Activated naive CD8-positive, alpha-beta T cell treated with anti-CD3 and anti-CD28 coated beads, Interleukin-2, amount 50 U/mL, for 24 hours (primary cell): ENCODE measurements around the gene PITPNM1.

Experiments used
- ATAC-seq: fragments of 150-1000 bp; cut with Tn5 transposase; one replicate; pipeline ENCODE4 v1.10.0; 2021
- DNase-seq: peaks from one replicate; pipeline ENCODE4 v3.0.0; 2021
- H3K27ac Mint-ChIP-seq: one replicate; pipeline ENCODE4 v1.8.0; 2021; ENCODE audit warnings: mild to moderate bottlenecking, mixed read lengths
- H3K27me3 Mint-ChIP-seq: one replicate; pipeline ENCODE4 v1.8.0; 2021; ENCODE audit warnings: mixed read lengths
- H3K36me3 Mint-ChIP-seq: one replicate; pipeline ENCODE4 v1.8.0; 2021; ENCODE audit warnings: low read depth, mixed read lengths
- H3K4me1 Mint-ChIP-seq: one replicate; pipeline ENCODE4 v1.8.0; 2021; ENCODE audit warnings: mixed read lengths
- H3K4me3 Mint-ChIP-seq: one replicate; pipeline ENCODE4 v1.8.0; 2021; ENCODE audit warnings: mild to moderate bottlenecking, moderate library complexity, mixed read lengths
- H3K9me3 Mint-ChIP-seq: one replicate; pipeline ENCODE4 v1.8.0; 2021; ENCODE audit warnings: mixed read lengths

The PITPNM1 gene

DNA sequence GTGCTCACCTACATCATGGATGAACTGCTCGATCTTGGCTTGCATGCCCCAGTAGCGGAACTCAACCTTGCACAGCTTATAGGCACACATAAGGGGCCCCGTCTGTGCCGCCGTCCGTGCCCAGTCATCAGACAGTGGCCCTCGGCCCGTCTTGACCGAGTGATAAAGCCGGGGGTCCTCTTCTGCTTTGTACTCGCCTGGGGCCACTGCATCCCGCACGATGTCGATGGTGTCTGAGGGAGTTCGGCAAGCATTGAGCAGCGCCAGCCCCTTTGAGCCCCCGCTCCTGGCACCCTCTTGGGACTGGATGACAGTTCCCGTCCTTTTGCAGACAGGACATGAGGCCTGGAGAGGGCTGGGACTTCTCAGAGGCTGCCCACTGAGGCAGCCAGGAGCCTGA, 3.3 kb downstream of the PITPNM1 start:
- ATAC-seq (no peak), DNase-seq (no peak)
- peaks cover 22% of the 10 kb centered on the region for H3K36me3 Mint-ChIP-seq
- H3K27ac Mint-ChIP-seq: no peak overlapping the region
- no peaks in the 10 kb centered on the region for H3K27me3 Mint-ChIP-seq
- H3K4me3 Mint-ChIP-seq: no peak overlapping the region
- peaks cover 33% of the 10 kb centered on the region for H3K4me1 Mint-ChIP-seq
- no peaks in the 10 kb centered on the region for H3K9me3 Mint-ChIP-seq

GRCh38 chr11:67500831-67501715, 4.1 kb downstream of the PITPNM1 start:
- no peak overlapping the region for H3K27ac Mint-ChIP-seq
- ATAC-seq (no peak), DNase-seq (no peak)
- H3K9me3 Mint-ChIP-seq: no peaks in the 10 kb centered on the region
- peaks cover 19% of the 10 kb centered on the region for H3K36me3 Mint-ChIP-seq
- H3K4me1 Mint-ChIP-seq: peaks cover 25% of the 10 kb centered on the region
- no peaks in the 10 kb centered on the region for H3K27me3 Mint-ChIP-seq
- no peak overlapping the region for H3K4me3 Mint-ChIP-seq

DNA sequence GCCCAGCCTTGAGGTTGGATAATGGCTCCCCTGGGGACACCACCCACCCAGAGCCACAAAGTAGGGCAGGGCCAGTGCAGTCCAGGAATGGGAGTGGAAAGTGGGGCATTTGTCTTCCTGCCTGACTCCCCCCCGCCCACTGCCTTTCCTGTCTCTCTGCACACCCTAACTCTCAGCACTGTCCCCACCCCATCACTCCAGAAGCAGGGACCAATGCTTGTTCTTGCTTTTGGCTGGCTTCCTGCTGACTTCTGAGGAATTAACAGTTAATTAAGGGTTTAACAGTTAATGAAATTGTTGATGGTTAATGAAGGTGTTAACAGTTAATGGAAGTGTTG, 4.7 kb downstream of the PITPNM1 start:
- no peak overlapping the region for H3K4me3 Mint-ChIP-seq
- H3K36me3 Mint-ChIP-seq: peaks cover 23% of the 10 kb centered on the region
- DNase-seq (no peak), ATAC-seq (no peak)
- H3K9me3 Mint-ChIP-seq: no peaks in the 10 kb centered on the region
- no peaks in the 10 kb centered on the region for H3K27me3 Mint-ChIP-seq
- peaks cover 19% of the 10 kb centered on the region for H3K4me1 Mint-ChIP-seq
- H3K27ac Mint-ChIP-seq: no peak overlapping the region

DNA sequence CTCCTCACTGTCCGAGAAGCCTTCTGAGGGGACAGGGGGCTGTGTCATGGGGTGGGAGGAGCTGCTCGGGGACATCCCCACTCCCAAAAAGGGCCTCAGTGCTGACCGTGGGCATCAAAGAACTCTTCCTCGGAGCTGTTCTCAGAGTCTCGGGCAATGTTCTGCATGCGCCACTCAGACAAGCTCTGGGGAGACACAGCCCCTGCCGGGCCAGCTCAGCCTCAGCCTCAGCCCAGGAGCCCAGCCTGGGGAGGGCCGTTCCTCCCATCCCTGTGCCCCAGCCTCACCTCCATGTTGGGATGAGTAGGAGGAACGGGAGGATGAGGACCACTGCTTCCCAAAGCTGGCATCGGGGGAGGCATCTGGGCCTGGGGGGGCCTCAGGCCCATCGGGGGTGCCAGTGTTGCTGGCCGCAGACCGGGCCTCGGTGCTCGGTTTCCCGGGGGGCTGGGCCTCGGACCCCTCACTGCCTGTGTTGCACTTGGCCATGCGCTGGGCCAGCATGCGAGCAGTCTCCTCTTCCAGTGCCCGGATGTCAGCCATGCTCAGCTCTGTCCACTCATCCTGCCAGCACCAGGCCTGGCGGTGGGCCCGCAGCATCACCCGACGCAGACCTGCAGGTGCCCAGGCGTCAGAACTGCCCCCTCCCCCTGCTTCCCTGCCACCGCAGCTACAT, 5.2 kb downstream of the PITPNM1 start:
- no peaks in the 10 kb centered on the region for H3K27me3 Mint-ChIP-seq
- no peak overlapping the region for H3K27ac Mint-ChIP-seq
- no peaks in the 10 kb centered on the region for H3K9me3 Mint-ChIP-seq
- H3K36me3 Mint-ChIP-seq: peaks cover 23% of the 10 kb centered on the region
- H3K4me3 Mint-ChIP-seq: no peak overlapping the region
- no peak for DNase-seq
- H3K4me1 Mint-ChIP-seq: peaks cover 18% of the 10 kb centered on the region
- no peak for ATAC-seq

DNA sequence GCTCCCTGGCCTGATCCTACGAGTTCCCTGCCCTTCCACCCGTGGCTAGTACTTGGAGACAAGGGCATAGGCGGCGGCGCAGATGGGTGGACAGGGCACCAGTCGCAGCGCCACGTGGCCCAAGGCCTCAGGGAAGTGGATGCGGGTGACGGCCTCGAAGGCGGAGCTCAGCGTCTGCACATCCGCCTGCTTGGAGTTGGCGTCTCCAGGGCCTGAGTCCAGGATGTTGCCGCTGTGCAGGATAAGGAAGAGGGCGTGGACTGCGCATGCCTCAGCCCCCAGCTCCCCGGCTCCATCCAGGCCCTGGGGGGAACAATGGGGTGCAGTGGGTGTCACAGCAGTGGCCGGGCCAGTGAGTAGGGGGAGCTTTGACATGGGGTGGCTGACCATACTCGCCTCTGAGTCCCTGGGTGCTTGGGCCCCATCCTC, 6.6 kb downstream of the PITPNM1 start:
- Mint-ChIP-seq H3K4me3 (no peak overlapping the region), H3K27ac (no peak overlapping the region), H3K36me3 (peaks cover 23% of the 10 kb centered on the region), H3K9me3 (no peaks in the 10 kb centered on the region), H3K4me1 (peaks cover 16% of the 10 kb centered on the region), H3K27me3 (no peaks in the 10 kb centered on the region)
- no peak for ATAC-seq
- DNase-seq: no peak

DNA sequence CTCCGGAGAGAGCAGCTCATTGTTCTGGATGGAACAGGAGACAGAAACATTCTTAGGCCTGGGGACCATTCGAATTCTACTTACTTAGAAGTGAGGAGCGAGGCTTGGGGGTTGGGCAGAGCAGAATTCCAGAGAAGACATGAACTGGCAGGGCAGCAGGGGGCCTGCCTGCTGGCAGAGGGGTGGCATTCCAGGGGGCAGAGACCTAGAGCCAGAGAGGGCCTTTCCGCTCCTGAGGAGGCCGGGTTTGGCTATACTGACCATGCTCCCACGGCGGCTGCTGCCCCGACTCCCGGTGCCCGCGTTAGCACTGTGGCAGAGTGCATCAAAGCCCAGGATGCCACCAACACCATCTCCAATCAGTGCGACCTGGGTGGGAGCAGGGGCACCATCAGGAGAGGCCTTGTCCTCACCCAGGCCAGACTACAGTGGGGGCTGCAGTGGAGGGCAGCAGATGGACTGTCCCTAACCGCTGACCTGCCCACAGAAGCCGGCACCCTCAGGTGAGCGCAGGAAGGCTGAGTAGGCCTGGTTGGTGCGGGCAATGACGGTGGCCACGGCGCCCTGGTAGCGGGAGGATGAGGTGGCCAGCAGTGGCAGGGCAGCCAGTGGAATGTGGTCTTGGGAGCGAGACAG, 7.4 kb downstream of the PITPNM1 start:
- Mint-ChIP-seq H3K9me3 (no peaks in the 10 kb centered on the region), H3K27ac (no peak overlapping the region), H3K27me3 (no peaks in the 10 kb centered on the region)

GRCh38 chr11:67496113-67496512, 9.1 kb downstream of the PITPNM1 start:
- H3K27ac Mint-ChIP-seq: no peak overlapping the region
- H3K4me1 Mint-ChIP-seq: peaks cover 7% of the 10 kb centered on the region
- H3K36me3 Mint-ChIP-seq: peaks cover 20% of the 10 kb centered on the region

More for the DNA sequence above, 7.4 kb downstream of the PITPNM1 start:
- Mint-ChIP-seq H3K4me1 (peaks cover 10% of the 10 kb centered on the region), H3K4me3 (no peak overlapping the region), H3K36me3 (peaks cover 21% of the 10 kb centered on the region)
- ATAC-seq (no peak), DNase-seq (no peak)

GRCh38 chr11:67495234-67496005, 9.7 kb downstream of the PITPNM1 start:
- peaks cover 13% of the 10 kb centered on the region for H3K36me3 Mint-ChIP-seq
- H3K27ac Mint-ChIP-seq: no peak overlapping the region
- no peak for ATAC-seq

More at GRCh38 chr11:67496113-67496512, 9.1 kb downstream of the PITPNM1 start:
- no peak overlapping the region for H3K4me3 Mint-ChIP-seq
- ATAC-seq: no peak
- DNase-seq: no peak
- no peaks in the 10 kb centered on the region for H3K27me3 Mint-ChIP-seq
- H3K9me3 Mint-ChIP-seq: no peaks in the 10 kb centered on the region

GRCh38 chr11:67494371-67495233, 10.6 kb downstream of the PITPNM1 start:
- Mint-ChIP-seq H3K9me3 (no peaks in the 10 kb centered on the region), H3K36me3 (peaks cover 14% of the 10 kb centered on the region), H3K4me3 (no peak overlapping the region), H3K4me1 (peaks cover 4% of the 10 kb centered on the region), H3K27ac (no peak overlapping the region), H3K27me3 (no peaks in the 10 kb centered on the region)
- ATAC-seq (no peak), DNase-seq (no peak)

More at GRCh38 chr11:67495234-67496005, 9.7 kb downstream of the PITPNM1 start:
- H3K9me3 Mint-ChIP-seq: no peaks in the 10 kb centered on the region
- no peaks in the 10 kb centered on the region for H3K27me3 Mint-ChIP-seq
- no peak overlapping the region for H3K4me3 Mint-ChIP-seq
- no peak for DNase-seq
- peaks cover 1% of the 10 kb centered on the region for H3K4me1 Mint-ChIP-seq

- ATAC-seq (no peak), DNase-seq (no peak)
- H3K27me3 Mint-ChIP-seq: no peaks in the 10 kb centered on the region
- no peak overlapping the region for H3K4me3 Mint-ChIP-seq
- no peak overlapping the region for H3K27ac Mint-ChIP-seq
- H3K36me3 Mint-ChIP-seq: peaks cover 14% of the 10 kb centered on the region
- H3K4me1 Mint-ChIP-seq: peaks cover 9% of the 10 kb centered on the region
- no peaks in the 10 kb centered on the region for H3K9me3 Mint-ChIP-seq
Observed at GRCh38 chr11:67493548-67494370, 11.4 kb downstream of the PITPNM1 start.

DNA sequence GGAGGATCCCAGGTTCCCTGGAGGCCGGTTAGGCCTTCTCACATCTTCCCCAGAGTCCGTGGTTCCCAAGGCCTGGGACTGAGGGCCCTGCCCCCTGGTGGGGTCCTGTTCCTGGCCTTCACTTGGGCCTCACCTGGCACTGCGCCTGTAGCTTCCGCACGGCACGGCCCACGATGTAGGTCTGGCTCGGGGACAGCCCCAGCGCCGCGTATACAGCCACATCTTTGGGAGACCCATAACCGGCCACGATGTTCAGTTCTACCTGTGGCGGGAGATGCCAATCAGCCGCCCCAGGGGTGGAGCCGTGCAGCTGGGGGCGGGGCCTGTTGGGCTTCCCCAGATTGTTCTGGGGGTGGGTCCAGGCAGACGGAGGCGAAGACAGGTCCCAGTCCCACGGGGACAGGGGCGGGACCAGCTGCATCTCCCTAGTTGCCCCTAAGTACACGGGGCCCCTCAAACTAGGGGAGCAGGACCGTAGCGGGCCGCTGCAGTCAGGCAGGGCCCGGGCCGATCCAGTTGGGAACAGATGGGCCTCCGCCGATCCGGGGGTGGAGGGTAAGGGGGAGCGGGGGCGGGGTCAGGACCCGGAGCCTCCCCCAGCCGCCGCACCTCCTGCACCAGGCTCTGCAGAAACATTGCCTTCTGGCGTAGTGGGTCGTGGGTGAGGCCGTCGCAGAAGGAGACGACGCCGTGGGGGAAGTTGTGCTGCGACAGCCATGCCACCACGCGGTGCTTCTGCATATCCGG, 12.2 kb downstream of the PITPNM1 start:
- H3K9me3 Mint-ChIP-seq: no peaks in the 10 kb centered on the region
- H3K27ac Mint-ChIP-seq: no peak overlapping the region
- H3K4me3 Mint-ChIP-seq: no peak overlapping the region
- H3K36me3 Mint-ChIP-seq: peaks cover 20% of the 10 kb centered on the region
- DNase-seq (peak; percentile 44), ATAC-seq (peak; percentile 6)
- peaks cover 17% of the 10 kb centered on the region for H3K4me1 Mint-ChIP-seq
- H3K27me3 Mint-ChIP-seq: no peaks in the 10 kb centered on the region

- no peak for ATAC-seq
- Mint-ChIP-seq H3K36me3 (peaks cover 24% of the 10 kb centered on the region), H3K27me3 (no peaks in the 10 kb centered on the region), H3K4me3 (no peak overlapping the region), H3K9me3 (no peaks in the 10 kb centered on the region), H3K4me1 (peaks cover 24% of the 10 kb centered on the region), H3K27ac (no peak overlapping the region)
- DNase-seq: no peak
Observed at GRCh38 chr11:67492069-67492727, 13.0 kb downstream of the PITPNM1 start.
